Endothelial cell of umbilical vein (primary cell): ENCODE measurements around the gene ERVW-1.

Source experiments
- POLR2A ChIP-seq: IDR thresholded peaks from 2 replicates; pipeline ENCODE4 v1.6.1; 2012; ENCODE audit warnings: low read depth, mild to moderate bottlenecking, control low read depth, low read length
- TF ChIP-seq, protein P1 (sequence below), 2 donors: IDR thresholded peaks; 1 replicate in 1 of 2; 2 replicates in 1 of 2; pipeline ENCODE4 v1.5.1; 2011; ENCODE audit warnings: low read length in 2 of 2, mild to moderate bottlenecking in 2 of 2, moderate library complexity in 2 of 2, control low read depth in 1 of 2, inconsistent platforms in 1 of 2, low read depth in 1 of 2; ENCODE audit not compliant: insufficient read depth in 1 of 2; ENCODE audit errors: extremely low read depth in 1 of 2
- TF ChIP-seq, protein P2 (sequence below): IDR thresholded peaks from 2 replicates; pipeline ENCODE4 v1.6.1; 2011; ENCODE audit not compliant: insufficient read depth, insufficient read length

DNA sequence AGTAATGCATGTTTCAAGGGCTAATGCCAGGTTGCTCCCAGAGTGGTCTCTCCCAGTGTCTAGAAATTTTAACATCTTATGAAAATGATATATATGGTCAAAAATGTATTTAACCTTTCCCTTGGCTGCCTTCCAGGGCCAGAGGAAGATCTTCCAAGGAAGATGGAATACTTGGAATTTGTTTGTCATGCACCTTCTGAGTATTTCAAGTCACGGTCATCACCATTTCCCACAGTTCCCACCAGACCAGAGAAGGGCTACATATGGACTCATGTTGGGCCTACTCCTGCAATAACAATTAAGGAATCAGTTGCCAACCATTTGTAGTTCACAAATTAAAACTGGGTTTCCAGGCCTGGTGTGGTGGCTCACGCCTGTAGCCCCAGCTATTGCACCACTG, 21.5 kb downstream of the ERVW-1 start:
- no peak for TF ChIP-seq POLR2A
- TF ChIP-seq, protein P1, sequence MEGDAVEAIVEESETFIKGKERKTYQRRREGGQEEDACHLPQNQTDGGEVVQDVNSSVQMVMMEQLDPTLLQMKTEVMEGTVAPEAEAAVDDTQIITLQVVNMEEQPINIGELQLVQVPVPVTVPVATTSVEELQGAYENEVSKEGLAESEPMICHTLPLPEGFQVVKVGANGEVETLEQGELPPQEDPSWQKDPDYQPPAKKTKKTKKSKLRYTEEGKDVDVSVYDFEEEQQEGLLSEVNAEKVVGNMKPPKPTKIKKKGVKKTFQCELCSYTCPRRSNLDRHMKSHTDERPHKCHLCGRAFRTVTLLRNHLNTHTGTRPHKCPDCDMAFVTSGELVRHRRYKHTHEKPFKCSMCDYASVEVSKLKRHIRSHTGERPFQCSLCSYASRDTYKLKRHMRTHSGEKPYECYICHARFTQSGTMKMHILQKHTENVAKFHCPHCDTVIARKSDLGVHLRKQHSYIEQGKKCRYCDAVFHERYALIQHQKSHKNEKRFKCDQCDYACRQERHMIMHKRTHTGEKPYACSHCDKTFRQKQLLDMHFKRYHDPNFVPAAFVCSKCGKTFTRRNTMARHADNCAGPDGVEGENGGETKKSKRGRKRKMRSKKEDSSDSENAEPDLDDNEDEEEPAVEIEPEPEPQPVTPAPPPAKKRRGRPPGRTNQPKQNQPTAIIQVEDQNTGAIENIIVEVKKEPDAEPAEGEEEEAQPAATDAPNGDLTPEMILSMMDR (IDR thresholded peaks at IDR 0.05; ENCODE audit: extremely low read depth in 1 of 2, insufficient read depth in 1 of 2, low read depth in 1 of 2, low read length in 2 of 2): no peak
- TF ChIP-seq, protein P2, sequence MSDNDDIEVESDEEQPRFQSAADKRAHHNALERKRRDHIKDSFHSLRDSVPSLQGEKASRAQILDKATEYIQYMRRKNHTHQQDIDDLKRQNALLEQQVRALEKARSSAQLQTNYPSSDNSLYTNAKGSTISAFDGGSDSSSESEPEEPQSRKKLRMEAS: no peak
